ENCODE results near the gene PLAGL1. TPM values are rescaled to one million over a fixed set of nuclear protein-coding genes. Genes with fewer than 3 reads are reported as not detected.

Gene PLAGL1
- total and polyA plus RNA-seq, 2 of the 8 experiments (the other 6 are each of a cell fraction or from before 2014, with no cell fraction given), result 0.94 to 1.1 TPM

DNA sequence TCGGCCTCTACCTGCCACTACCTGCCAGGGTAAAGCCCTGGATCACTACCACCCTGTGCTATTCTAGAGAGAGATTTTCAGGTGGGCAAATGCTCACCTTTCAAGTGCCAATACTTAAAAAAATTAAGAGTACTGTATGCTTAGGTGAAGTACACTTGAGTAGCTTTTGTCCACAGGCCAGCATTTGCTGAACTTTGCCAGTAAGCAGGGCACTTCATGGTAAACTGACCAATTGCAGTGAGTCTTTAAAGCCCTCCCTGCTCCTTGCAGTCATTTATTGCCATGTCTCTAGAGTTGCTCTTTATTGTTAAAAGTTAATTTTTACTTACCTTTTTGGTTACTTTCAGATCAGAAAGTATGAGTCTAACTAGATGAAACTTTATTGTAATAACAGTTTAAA lies 58.5 kb downstream of the PLAGL1 start:
- DNase-seq (ENCODE audit: low read depth in 1 of 2, low spot score in 2 of 2), result no peak

More for the DNA sequence above, 58.5 kb downstream of the PLAGL1 start:
- Histone ChIP-seq H3K9me3 (ENCODE audit: insufficient read depth in 2 of 2, low read depth in 1 of 2, low read length in 1 of 2) (peaks cover 5 to 6% of the 10 kb centered on the region in 2 experiments), H3K79me2 (ENCODE audit: control insufficient read depth in 1 of 2, insufficient read depth in 2 of 2, low read length in 2 of 2) (no peaks in the 10 kb centered on the region), H2BK20ac (ENCODE audit: low read length) (no peak overlapping the region), H2BK15ac (ENCODE audit: low read length) (no peak overlapping the region), H2AK5ac (ENCODE audit: low read depth, low read length) (no peak overlapping the region), H2BK12ac (ENCODE audit: low read depth, low read length) (no peak overlapping the region), H3K4me2 (ENCODE audit: insufficient read depth in 1 of 2, low read depth in 2 of 2, low read length in 2 of 2) (no peak overlapping the region), H3K27me3 (replicated peaks in 1 of 4; ENCODE audit: control insufficient read depth in 3 of 4, extremely low read depth in 1 of 4, insufficient read depth in 3 of 4, low read length in 3 of 4) (peaks cover 0 to 3% (median under 1%) of the 10 kb centered on the region in 4 experiments; a peak in 2 of 7 replicates), H3K23me2 (ENCODE audit: low read depth, low read length) (no peaks in the 10 kb centered on the region), H3K36me3 (ENCODE audit: control insufficient read depth in 2 of 4, insufficient read depth in 4 of 4, low read length in 3 of 4) (no peaks in the 10 kb centered on the region; a peak in 1 of 8 replicates), H2AFZ (ENCODE audit: low read length) (no peak overlapping the region), H4K5ac (ENCODE audit: insufficient read length, low read depth, low read length) (no peak overlapping the region), H2BK120ac (replicated peaks; ENCODE audit: low read depth, low read length) (no peak overlapping the region), H3K56ac (replicated peaks; ENCODE audit: insufficient read length, low read depth, low read length) (no peak overlapping the region), H3K4me3 (ENCODE audit: extremely low read depth in 1 of 4, insufficient read depth in 2 of 4, low read depth in 3 of 4, low read length in 4 of 4) (no peak overlapping the region), H3K4me1 (replicated peaks in 1 of 4; ENCODE audit: control insufficient read depth in 3 of 4, insufficient read depth in 4 of 4, low read length in 3 of 4) (peaks cover 0 to 4% (median 1%) of the 10 kb centered on the region in 4 experiments; a peak in 4 of 7 replicates), H3K79me1 (ENCODE audit: low read depth, low read length) (no peaks in the 10 kb centered on the region), H3K27ac (ENCODE audit: low read depth, low read length) (no peak overlapping the region), H3K14ac (ENCODE audit: insufficient read length) (no peak overlapping the region), H2BK5ac (ENCODE audit: low read depth, low read length) (no peak overlapping the region), H4K20me1 (replicated peaks in 1 of 2; ENCODE audit: control insufficient read depth in 1 of 2, insufficient read depth in 2 of 2, low read length in 2 of 2) (no peaks in the 10 kb centered on the region), H3K9ac (replicated peaks in 1 of 4; ENCODE audit: extremely low read depth in 1 of 4, low read depth in 3 of 4, low read length in 3 of 4) (no peak overlapping the region), H3K18ac (ENCODE audit: extremely low read depth, low read length) (no peak overlapping the region), H3K4ac (replicated peaks; ENCODE audit: insufficient read length, low read depth, low read length) (no peak overlapping the region), H4K91ac (replicated peaks; ENCODE audit: insufficient read length, low read length) (no peak overlapping the region), H4K8ac (ENCODE audit: extremely low read depth, insufficient read depth, low read length) (no peak overlapping the region), H3K23ac (ENCODE audit: insufficient read length) (no peak overlapping the region)
- whole genome bisulfite sequencing, 2 experiments (ENCODE audit: extremely low coverage in 1 of 2, insufficient coverage in 1 of 2, insufficient read length in 1 of 2, insufficient replicate concordance in 2 of 2, low coverage in 1 of 2, low lambda C conversion rate in 2 of 2, missing lambda C conversion rate in 1 of 2), result 86% methylated on average over 1 of the region's 1 CpG; no CpG with 5 or more reads in 1 of the 2 experiments
- FAIRE-seq, result no peak
- ChIA-PET CTCF (ENCODE audit: partially characterized antibody) (interaction anchor here (1.0 to 18.8 kb wide), 4 partner anchors 8 to 435 kb away, joined by 3 to 591 read pairs (median 305); no protein-coding TSS in a partner anchor), POLR2A (ENCODE audit: partially characterized antibody) (no interaction called here)
- TF ChIP-seq PHF8 (conservative IDR thresholded peaks at IDR 0.05; ENCODE audit: low read depth, low read length), result no peak
- TF ChIP-seq, protein P1, sequence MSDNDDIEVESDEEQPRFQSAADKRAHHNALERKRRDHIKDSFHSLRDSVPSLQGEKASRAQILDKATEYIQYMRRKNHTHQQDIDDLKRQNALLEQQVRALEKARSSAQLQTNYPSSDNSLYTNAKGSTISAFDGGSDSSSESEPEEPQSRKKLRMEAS (IDR thresholded peaks at IDR 0.05), result no peak
- no peak for TF ChIP-seq CEBPB (IDR thresholded peaks at IDR 0.05; ENCODE audit: low read depth, low read length)
- no peak for TF ChIP-seq TBP (IDR thresholded peaks at IDR 0.05; ENCODE audit: low read depth, low read length)
- no peak for TF ChIP-seq BRCA1 (IDR thresholded peaks at IDR 0.05; ENCODE audit: low read depth, low read length)
- no peak for TF ChIP-seq EGR1 (IDR thresholded peaks at IDR 0.05; ENCODE audit: borderline replicate concordance, low read depth, low read length)
- TF ChIP-seq BCL11A (IDR thresholded peaks at IDR 0.05; ENCODE audit: low read depth in 2 of 2, low read length in 2 of 2), result no peak
- TF ChIP-seq KDM1A (IDR thresholded peaks at IDR 0.05; ENCODE audit: borderline replicate concordance, low read length), result no peak
- no peak for TF ChIP-seq SAP30 (IDR thresholded peaks at IDR 0.05; ENCODE audit: insufficient read depth, insufficient replicate concordance, low read length)
- TF ChIP-seq CBX8 (IDR thresholded peaks at IDR 0.05; ENCODE audit: borderline replicate concordance, low read depth, low read length), result no peak
- no peak for TF ChIP-seq GABPA (IDR thresholded peaks at IDR 0.05; ENCODE audit: borderline replicate concordance, insufficient read depth, low read length)
- TF ChIP-seq SP1 (IDR thresholded peaks at IDR 0.05; ENCODE audit: low read depth, low read length), result no peak
- TF ChIP-seq KDM4A (IDR thresholded peaks at IDR 0.05; ENCODE audit: low read depth, low read length, severe bottlenecking), result no peak
- no peak for TF ChIP-seq SP4 (IDR thresholded peaks at IDR 0.05; ENCODE audit: low read length)
- no peak for TF ChIP-seq RFX5 (IDR thresholded peaks at IDR 0.05; ENCODE audit: borderline replicate concordance, low read depth, low read length)
